Neural progenitor cell (in vitro differentiated cells): ENCODE results near the gene EHMT2.

Experiments
- EZH2 ChIP-seq: fragments of 200-600 bp; sonication (generic); IDR thresholded peaks from 2 replicates; pipeline ENCODE4 v1.6.1; 2017; ENCODE audit warnings: antibody characterized with exemption, mild to moderate bottlenecking, moderate library complexity
- EZH2phosphoT487 ChIP-seq: fragments of 200-600 bp; sonication (generic); IDR thresholded peaks from 2 replicates; pipeline ENCODE4 v1.6.1; 2017; ENCODE audit warnings: antibody characterized with exemption
- TF ChIP-seq, protein P1 (sequence below): fragments of 200-600 bp; sonication (generic); IDR thresholded peaks from 2 replicates; pipeline ENCODE4 v1.5.1; 2017; ENCODE audit warnings: antibody characterized with exemption, mild to moderate bottlenecking

DNA sequence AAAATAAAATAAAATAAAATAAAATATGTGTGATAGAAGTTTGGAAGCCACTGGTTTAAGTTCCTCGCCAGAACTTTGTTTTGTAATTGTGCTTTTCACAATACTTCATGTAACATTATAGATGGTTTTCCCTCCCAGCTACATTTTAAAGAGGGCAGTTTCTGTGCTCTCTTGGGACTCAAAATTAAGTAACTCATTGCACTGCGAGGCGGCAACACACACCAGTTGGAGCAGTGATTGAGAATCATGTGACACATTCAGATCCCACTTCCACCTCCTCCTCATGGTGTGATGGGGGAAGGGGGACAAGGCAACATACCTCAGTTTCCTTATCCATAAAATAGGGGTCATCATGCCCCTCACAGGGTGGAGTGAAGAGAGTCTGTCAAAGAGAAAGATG is 37.5 kb upstream of the EHMT2 start:
- TF ChIP-seq EZH2 (no peak), EZH2phosphoT487 (no peak)
- TF ChIP-seq, protein P1, sequence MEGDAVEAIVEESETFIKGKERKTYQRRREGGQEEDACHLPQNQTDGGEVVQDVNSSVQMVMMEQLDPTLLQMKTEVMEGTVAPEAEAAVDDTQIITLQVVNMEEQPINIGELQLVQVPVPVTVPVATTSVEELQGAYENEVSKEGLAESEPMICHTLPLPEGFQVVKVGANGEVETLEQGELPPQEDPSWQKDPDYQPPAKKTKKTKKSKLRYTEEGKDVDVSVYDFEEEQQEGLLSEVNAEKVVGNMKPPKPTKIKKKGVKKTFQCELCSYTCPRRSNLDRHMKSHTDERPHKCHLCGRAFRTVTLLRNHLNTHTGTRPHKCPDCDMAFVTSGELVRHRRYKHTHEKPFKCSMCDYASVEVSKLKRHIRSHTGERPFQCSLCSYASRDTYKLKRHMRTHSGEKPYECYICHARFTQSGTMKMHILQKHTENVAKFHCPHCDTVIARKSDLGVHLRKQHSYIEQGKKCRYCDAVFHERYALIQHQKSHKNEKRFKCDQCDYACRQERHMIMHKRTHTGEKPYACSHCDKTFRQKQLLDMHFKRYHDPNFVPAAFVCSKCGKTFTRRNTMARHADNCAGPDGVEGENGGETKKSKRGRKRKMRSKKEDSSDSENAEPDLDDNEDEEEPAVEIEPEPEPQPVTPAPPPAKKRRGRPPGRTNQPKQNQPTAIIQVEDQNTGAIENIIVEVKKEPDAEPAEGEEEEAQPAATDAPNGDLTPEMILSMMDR: no peak
